NCI-H446 treated with DMSO at 0.1 percent for 48 hours (cell line): Measurements from ENCODE around the gene EPHA4.

Experiments used
- DNase-seq: peaks from one replicate; lab custom pipeline; 2025; lab: John Stamatoyannopoulos, UW

Gene EPHA4

DNA sequence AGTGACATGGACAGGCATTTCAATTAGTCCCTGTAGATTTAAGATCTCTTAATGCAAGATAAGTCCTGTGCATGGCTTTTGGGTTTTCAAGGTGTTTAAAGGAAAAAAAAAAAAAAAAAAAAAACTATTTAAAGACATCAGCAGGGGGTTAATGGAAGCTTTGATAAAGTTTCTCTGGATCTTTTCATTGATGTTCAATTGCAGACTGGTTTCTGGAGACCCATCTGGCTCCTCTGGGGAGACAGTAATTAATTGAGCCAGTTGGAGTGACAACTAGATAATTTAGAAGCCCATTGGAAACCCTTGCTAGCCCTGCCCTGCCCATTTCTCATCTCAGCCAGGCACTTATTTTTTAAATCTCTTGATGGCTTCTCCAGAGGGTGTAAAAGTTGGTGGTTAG lies 98.7 kb downstream of the EPHA4 start:
- DNase-seq: peak; percentile 78

DNA sequence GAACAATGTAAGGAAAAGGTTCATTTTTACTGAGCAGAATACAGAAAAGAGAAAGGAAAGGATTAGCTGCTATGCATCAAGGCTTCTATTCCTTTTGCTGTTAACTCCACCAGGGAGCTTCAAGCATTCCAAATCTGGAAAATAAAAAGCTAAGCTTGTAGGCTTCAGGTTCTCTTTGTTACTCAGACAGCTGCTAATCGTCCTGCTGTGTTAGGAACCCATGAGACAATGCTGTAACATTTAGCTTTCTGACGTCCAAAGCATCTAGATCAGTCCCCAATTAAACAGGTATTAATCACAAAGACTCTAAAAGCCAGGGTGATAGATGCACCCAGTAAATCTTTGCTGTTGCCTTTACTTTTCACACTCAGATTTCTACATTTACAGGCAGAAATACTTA lies 103.8 kb downstream of the EPHA4 start:
- no peak for DNase-seq

DNA sequence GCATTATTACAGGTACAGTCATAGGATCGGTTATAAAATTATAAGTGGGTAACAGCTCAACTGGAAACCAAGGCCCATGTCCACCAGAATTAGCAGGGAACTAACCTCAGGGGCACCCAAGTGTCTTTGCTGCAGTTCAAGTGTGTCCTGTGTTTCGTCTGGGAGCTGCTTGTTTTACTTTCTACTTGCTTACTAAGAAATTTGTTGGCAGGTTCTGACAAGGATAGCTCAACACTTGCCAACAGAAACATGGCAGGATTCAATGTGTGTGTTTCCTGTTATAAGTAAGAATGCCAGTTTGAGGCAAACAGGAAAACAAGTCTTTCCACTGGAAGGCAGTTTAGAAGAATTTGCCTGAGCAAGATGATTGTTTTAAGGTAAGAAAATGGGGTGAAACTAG lies 104.5 kb downstream of the EPHA4 start:
- DNase-seq: peak; percentile 31

DNA sequence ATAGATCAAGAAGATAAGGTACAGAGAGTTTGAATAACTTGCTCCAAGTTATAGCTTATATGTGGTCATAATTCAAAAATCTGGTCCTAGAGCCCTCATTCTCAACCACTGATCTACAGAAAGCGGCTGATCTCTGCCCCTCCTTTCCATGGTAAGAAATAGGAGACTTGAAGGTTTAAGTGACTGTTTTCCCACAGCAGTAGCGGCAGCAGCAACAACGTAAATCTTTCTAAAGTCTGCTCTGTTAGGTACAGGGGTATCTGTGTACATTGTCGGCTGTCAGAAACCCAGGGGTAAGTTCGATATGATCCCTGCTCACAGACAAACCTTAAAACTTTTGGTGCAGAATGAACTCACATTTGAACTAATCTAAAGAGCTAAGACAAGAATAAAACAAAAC lies 105.4 kb downstream of the EPHA4 start:
- no peak for DNase-seq

DNA sequence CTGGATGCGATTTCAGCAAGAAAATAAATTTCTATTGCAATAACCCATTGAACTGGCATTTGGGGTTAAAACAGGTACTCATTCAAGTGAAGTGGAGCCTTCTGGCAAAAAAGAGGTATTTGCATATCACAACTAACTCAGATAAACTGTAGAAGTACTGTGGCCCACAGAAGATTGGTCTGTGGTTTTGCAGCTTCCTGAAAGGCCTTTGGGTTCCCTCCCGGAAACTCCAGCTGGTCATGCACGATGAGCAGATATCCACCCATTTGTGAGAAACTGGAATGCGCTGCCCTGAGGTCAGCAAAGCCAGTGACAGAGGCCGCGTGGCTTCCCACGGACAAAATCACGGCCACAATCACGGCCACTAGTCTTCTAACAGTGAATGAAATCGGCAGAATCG lies 106.3 kb downstream of the EPHA4 start:
- DNase-seq: no peak

DNA sequence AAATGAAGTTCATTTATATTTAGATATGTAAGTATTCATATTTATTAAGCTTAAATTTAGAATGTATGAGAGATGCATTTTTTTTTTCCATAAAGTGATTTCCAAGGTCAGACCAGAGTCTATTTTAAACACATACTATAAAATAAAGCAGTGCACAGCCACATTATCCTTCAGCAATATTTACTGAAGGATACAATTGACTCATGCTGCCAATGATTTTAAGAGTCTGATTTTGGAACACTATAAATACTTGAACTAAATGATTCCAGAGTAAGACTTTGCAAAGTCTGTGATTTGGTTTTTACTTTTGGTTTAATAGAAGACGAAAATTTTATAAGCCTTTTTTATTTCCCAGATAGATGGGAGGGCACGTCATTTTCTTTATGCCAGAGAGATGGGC lies 107.1 kb downstream of the EPHA4 start:
- no peak for DNase-seq

DNA sequence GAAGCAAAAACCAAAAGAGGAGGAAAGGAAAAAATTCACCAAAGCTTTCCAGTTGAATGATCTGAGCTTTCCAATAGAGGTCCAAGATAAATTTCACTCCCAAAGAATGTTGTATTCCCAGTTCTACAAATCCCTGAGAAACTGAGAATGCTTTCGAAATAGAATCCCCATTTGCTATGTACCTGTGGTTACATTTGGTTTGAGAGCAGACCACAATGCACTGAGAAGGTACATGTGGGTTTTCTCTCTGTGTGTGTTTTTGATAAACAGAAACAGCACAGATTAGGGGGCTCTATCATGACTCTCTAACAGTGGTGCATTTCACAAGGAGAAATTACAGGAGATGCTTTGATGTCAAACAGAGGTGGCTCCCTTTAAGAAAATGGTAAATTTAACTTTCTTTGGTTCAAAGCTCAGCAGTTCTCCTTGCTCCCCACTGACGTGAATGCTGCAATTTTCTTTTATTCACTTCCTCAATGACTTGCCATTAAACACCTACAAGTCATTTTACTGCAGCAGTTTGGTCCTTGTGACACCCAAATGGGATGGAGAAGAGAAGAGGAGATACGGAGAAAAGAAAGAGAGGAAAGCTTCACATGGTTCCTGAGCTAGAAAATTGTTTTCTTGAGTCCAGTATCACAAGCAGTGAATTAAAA lies 108.7 kb downstream of the EPHA4 start:
- DNase-seq: no peak

DNA sequence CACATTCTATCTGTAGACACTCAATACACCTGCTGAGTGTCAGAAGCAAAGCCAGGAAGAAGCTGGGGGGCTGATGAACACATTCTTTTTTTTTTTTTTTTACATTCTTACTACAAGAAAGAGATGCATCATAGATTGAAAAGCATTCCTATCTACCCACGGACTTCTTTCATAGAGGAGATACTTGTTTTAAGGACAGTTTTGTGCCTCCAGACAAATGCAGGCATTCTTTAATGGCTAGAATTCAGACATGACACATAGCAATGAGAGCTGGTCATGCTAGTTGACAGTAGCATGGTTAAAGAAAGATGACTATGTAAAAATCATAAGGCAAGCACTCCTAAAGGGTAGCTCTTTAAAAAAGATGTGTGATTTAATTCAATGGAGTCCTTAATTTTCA lies 110.2 kb downstream of the EPHA4 start:
- no peak for DNase-seq

DNA sequence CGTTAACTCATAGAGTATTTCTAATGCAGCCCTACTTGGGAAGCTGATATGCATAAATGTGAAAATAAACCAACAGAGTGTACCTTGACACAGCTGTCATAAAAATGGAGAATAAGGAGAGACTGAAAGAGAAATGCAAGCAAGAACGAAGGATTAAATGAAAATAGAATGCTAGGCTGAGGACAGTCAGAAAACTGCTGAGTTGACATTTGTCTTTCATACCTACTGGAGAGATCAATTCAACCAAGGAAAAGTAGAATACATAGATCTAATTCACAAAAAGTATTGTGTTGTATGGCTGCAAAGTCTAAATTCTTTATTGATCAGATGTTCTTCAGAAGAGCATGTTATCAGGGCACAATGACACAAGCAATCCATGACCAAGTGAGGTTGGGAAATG lies 112.0 kb downstream of the EPHA4 start:
- no peak for DNase-seq

DNA sequence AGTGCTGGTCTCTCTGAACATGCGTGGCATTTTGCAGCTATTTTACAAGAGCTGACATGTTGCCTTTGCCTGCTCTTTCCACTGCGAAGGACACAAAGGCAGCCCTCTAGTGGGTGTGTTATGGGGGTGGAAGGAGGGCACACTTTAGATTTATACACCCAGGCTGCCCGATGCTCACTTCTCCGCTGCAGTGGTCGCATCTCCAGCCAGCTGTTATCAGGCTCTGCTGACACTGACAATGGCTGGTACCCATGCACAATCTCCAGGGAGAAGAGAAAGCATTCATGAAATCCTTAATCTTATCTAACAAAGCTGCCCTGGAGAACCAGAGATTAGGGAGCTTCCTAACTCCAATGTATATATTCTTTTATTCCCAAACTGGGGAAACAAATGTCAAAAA lies 113.5 kb downstream of the EPHA4 start:
- no peak for DNase-seq

DNA sequence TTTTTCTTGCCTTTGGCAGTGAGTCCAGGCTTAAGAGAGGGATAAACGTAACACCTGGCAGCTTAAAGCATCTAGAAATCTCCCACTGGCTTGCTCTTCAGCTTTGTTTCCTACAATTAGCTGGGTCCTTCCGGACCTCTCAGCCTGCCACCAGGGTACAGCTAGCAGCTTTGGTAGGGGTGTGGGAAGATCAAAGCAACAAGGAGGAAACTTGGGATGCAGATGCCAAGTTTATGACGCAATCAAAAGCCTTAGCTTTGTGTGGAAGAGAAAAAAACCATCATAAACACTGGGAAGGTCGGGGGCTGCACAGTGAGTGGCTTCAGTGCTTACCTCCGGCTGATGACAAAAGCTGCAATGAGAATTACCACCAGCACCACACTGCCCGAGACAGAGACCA lies 116.9 kb downstream of the EPHA4 start:
- DNase-seq: no peak

DNA sequence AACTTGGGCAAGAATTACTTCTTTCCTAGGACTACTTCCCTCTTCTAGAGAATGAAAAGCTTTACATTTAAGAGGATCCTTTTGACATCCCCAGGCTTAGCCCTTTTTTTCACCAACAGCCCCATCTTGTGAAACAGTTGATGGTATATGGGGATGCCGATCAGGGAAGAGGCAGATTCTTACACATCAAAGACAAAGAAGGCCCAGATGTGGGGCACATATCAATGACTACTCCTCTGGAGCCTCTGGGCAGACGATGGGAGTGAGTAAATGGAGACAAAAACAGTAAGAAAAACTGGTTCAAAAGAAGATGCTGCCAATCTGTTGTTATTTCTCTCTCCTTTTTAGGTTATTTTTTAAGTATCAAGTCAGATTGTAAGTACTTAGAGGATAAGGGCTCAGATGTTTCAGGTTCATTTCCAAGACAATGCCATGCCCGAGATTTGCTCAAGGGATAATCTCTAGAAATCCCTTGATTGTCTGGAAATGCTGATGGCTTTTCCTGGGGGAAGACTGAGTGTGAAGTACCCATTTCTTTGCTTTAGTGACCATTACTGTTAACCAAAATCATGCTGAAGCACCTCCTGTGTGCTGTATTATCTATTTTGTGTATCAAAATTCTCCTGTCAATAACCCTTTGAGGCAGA lies 117.5 kb downstream of the EPHA4 start:
- no peak for DNase-seq

DNA sequence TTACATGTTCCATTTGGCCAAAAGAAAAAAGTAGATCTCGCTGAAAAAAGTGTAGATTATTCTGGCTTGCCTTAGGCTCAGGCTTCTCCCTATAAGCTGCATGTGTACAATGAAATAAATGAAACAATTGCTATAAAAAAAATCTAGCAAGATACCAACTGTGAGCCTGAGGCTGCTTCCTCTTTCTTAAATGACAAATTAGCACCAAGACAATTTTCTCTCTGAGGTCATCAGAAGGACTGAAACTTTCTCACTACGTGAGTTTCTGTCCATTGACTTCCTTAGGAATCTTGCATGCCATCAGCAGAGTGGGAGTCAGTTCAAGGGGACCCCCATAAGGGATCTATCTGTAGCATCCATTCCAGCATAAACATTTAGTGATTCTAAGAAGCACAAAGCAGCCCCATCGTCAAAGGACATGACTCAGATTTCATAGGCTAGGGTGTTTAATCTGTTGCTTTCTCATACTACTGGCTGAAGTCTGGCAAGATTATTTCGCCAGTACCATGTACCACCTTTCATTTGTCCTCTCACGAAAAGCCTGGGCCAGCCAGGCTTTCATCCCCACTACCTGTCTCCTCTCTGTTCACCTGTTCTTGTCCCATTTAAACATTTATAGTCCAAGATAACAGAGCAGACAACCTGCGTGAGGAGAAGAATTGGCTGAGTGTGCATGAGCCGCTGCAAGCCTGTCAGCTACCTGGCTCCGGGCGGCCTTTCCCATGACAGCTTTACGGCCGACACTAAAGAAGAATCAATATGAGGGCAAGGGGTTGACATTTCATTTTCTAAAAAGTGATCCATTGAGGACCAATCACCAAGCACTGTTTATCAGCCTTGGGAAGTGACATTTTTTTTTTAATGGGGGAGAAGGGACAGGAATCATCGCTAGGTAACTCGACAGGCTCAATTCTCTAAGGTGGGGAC lies 120.0 kb downstream of the EPHA4 start:
- no peak for DNase-seq

DNA sequence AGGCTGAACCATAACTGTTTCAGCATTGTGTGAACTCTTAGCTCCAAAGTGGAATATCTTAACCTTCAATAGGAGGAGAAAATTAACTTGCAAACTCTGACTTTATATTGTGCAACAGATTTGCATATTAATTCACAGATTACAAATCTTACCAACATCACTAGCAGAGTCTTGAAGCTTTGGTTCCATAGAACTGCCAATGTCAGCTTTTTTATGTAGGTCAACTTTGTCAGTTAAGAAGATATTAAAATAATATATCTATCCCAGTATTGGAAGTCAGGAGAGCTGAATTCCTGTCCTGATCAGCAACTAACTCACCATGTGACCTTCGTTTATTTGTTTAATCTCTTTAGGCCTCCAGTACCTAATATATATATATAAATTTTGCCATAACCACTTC lies 121.8 kb downstream of the EPHA4 start:
- DNase-seq: no peak

DNA sequence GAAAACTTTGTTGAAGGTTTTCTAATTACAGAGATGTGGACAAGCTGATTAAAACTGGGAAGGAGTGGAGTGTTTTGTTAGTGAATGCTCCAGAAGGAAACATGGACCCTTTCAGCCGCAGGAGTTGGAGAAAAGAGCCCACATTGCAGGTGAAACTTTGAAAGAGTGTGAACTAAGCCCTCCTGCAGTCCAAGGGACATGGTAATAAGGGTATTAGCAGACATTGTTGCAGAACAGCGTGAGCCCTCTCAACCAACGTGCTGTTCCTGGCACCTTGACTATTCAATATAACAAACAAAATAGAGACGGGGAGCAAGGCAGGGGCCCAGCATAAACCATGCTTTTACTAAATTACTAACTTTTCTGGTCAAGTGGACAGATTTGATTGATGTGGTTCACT lies 122.7 kb downstream of the EPHA4 start:
- no peak for DNase-seq

DNA sequence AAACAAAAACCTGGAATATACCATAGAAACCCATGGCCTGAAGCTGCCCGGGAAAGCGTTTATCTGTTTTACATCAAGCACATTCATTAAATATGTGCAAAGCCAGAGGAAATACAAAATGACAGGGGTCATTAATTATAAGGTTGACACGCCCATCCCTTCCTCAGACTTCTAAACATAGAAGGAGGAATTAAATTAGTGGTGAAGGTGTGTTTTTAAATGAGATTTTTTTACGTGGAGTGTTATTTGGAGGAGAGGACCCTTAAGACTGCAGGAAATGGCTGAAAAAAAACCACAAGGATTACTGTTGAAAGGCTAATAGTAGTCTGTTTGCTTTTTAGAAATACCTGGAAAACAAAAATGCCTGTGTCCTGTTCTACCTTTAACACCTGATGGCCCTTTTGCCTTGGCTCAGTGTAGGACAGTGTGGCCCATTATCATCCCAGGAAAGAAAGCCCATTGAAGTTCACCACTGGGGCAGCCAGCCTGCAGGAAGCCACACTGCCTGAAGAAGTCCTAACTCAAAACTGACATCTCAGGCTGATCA lies 123.2 kb downstream of the EPHA4 start:
- no peak for DNase-seq

DNA sequence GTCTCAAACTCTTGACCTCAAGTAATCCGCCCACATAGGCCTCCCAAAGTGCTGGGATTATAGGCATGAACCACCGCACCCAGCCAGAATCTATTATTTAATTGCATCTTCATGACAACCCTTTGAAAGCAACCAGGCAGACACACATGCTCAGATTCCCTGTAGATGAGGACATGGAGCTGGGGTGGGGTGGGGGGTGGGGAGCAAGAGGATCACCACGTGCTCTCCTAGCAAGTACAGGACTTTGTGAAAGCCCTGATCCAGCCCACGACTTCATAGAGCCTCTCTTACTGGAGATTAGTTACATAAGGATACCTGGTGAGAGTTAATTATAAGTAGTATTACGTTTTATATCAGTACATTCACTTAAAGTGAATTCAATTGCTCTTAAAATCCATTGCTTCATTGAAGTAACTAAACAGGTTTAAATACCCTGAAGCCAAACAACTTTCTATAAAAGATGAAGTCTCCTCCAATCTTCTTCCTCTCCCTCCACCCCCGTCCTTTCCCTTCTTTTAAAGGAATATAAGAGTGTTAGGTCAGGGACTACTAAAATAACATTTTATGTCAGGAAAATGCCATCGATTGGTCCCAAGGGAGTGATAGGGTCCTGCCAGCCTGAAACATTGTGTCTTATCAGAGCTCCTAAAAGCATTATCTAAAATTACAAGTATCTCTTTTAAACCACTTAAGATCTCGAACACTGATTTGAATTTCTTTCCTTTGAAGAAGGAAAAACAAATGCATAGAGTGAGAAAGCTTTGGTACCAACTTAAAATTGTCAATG lies 123.9 kb downstream of the EPHA4 start:
- DNase-seq: no peak

DNA sequence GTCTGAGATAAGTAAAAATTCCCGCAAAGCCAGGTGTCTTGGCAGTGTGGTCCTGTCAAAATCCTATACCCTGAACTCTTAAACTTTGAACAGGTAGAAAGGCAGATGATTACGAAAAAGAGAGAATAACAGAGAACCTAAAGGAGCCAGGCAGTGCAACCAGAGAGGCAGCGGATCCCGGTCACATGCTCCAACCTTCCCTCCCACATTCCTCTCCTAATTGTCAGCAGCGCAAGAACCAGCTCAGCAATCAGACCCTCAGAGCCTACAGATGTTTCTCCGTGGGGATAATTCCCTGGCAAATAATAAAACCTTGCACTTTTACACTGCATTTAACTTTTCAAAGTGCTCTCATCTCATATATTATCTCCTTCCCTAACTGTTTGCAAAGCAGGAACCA lies 124.8 kb downstream of the EPHA4 start:
- no peak for DNase-seq

DNA sequence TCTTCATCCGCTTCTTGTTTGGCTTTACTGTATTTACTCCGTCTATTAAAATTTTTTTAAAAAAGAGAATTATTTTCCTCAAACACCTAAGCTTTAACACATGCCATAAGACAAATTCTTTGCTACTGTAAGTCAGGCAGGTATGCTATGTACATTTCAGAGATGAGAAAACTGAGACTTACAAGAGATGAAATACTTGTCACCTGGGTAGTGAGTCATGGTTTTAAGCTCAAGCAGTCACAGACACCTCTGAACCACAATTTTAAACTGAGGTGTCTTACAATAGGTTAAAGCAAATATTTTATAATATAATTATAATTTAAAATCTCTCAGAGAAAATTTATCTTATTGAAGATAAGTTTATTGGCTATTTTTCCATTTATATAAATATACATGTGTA lies 126.0 kb downstream of the EPHA4 start:
- no peak for DNase-seq

DNA sequence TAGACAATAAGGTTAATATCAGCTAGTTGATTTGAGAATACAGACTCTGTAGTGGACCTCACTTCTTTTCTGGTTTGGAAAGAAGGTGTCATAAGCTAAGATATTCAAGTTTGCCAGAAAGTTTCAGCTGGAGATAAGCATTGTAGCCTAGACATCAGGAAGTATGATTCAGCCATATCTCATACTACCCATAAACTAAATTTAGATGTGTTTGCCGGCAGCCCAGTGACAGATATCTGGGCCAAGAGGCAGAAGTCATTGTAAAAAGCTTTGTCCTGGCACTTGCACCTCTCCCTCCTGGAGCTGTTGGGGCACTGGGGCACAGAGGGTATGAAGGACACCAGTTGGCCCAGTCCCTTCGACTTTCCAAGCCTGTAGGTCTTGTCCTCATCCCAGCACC lies 128.0 kb downstream of the EPHA4 start:
- DNase-seq: no peak

DNA sequence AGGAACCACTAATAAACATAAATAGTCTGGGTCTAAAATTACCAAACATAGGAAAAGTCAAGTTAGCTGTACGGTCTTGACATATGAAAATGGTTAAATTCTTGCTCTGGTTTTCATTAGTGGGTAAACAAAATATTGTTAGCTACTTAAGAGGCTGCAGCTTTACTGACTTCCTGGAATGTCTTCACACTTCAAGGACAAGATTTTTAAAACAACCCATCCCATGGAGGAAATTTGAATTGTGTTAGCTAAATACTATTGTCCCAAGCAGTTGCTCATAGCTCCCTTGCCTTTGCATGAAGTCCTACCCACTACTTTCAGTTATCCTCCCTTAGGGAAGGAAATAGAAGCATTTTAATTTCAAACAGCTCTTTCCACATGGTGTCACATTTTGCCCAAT lies 128.5 kb downstream of the EPHA4 start:
- DNase-seq: no peak

DNA sequence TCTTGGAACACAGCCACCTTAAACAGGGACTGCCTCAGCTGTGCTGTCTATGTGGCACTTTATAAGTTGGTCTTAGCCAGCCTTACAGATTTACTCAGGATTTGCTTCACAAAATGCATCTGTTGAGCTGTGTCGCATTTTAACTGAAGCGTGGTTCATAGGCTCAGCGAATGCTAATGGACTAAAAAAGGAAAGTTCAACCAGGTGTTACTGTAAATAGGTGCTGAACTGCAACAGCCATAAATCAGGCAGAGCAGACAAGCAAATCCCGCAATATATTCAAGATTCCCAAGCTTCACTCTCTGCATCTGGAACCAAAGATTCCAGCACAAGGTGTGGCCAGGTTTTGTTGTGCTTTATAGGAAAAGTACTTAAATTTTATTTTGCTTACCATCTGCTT lies 130.0 kb downstream of the EPHA4 start:
- peak; percentile 31 for DNase-seq
